PC-9 (cell line): ENCODE measurements around the gene OR6S1.

ENCODE experiments used
- CTCF ChIP-seq: fragments of 200-600 bp; sonication (generic); conservative IDR thresholded peaks from 2 replicates; pipeline ENCODE4 v1.6.1; 2017; ENCODE audit warnings: mixed run types, antibody characterized with exemption, mild to moderate bottlenecking, moderate library complexity
- EZH2 ChIP-seq: fragments of 200-600 bp; sonication (generic); IDR thresholded peaks from 2 replicates; pipeline ENCODE4 v1.8.0; 2017; ENCODE audit warnings: antibody characterized with exemption, low read depth

- TF ChIP-seq CTCF, result no peak
- TF ChIP-seq EZH2, result no peak
Observed at GRCh38 chr14:20683891-20684661, 42.6 kb upstream of the OR6S1 start, which contains the start of gene RNASE4.
